ENCODE results near the gene GRIK5. TPM values are rescaled to one million over a fixed set of nuclear protein-coding genes. Genes with fewer than 3 reads are reported as not detected.

The GRIK5 gene
- total RNA-seq, 1 experiment from 2014 or later: 43.1 TPM

DNA sequence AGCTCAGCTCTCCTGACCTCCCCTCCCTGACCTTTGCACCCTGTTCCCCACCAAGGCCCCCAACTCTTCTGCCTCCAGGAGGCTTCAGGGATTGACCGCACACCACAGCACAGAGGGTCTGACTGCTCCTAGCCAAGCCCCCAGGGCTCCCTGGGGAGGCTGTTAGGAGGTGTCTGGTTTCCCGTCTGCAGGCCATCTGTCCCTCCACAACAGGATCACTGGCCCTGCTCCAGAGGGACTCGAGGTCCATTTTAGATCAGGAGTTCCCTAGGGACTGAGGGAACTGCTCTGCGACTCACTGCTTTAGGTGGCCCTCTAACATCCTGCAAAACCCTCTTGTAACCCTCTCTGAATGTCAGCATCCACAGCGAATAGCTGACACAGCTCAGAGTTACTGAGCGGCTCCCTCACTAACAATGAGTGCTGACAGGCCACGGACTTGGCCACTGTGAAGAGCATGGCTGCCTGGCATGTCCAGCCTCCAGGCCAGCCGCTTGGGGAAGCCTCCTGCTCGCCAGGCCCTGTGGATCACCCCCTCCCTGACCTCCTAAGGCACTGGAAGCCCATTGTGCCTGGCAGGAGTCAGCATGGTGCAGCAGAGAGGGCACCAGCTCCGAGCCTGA lies 17.7 kb downstream of the GRIK5 start:
- H4K91ac ChIP-seq (ENCODE audit: insufficient read length, low read depth, low read length): no peak overlapping the region
- no peak overlapping the region for H2BK120ac ChIP-seq (ENCODE audit: low read depth, low read length, poor library complexity, severe bottlenecking)

More for the DNA sequence above, 17.7 kb downstream of the GRIK5 start:
- Histone ChIP-seq H3K27ac (ENCODE audit: insufficient read length, low read depth, low read length) (no peak overlapping the region), H3K23ac (ENCODE audit: insufficient read length, low read depth, low read length) (no peak overlapping the region), H4K8ac (replicated peaks; ENCODE audit: insufficient read length, low read depth, low read length) (no peak overlapping the region), H3K4me2 (ENCODE audit: insufficient read depth, insufficient read length, low read length) (no peak overlapping the region), H2AFZ (ENCODE audit: low read length) (no peak overlapping the region), H4K20me1 (ENCODE audit: control insufficient read depth, insufficient read depth, insufficient read length) (peaks cover 4% of the 10 kb centered on the region), H2BK12ac (ENCODE audit: insufficient read length, low read depth, low read length) (no peak overlapping the region), H3T11ph (ENCODE audit: low read length) (no peak overlapping the region), H3K79me2 (ENCODE audit: insufficient read depth, low read length) (no peaks in the 10 kb centered on the region), H3K27me3 (ENCODE audit: insufficient read depth, low read length) (no peaks in the 10 kb centered on the region), H2BK5ac (ENCODE audit: insufficient read length, low read length) (no peak overlapping the region), H3K9me3 (ENCODE audit: control insufficient read depth, low read depth, low read length) (no peaks in the 10 kb centered on the region), H3K18ac (ENCODE audit: insufficient read length, low read depth, low read length) (no peak overlapping the region), H2AK5ac (ENCODE audit: insufficient read length, low read length) (no peak overlapping the region), H2BK20ac (ENCODE audit: low read depth, low read length, poor library complexity, severe bottlenecking) (no peak overlapping the region), H3K4ac (ENCODE audit: low read depth, low read length) (no peak overlapping the region), H3K23me2 (ENCODE audit: insufficient read length, low read depth, low read length, poor library complexity, severe bottlenecking) (no peaks in the 10 kb centered on the region), H3K9ac (ENCODE audit: extremely low read depth, insufficient read length, low read length) (no peak overlapping the region), H4K5ac (ENCODE audit: insufficient read length, low read depth, low read length) (no peak overlapping the region), H3K14ac (ENCODE audit: insufficient read depth, low read length) (no peak overlapping the region), H3K4me1 (ENCODE audit: insufficient read depth, low read length) (no peaks in the 10 kb centered on the region), H3K79me1 (ENCODE audit: insufficient read depth, low read depth, low read length, poor library complexity, severe bottlenecking) (no peaks in the 10 kb centered on the region), H2BK15ac (ENCODE audit: low read depth, low read length) (no peak overlapping the region), H3K56ac (ENCODE audit: insufficient read length, low read depth, low read length) (no peak overlapping the region)
- H3K27ac Mint-ChIP-seq: no peak overlapping the region; a peak in 2 of 7 replicates
- H3K4me3 Mint-ChIP-seq: no peak overlapping the region
- H3K9me3 Mint-ChIP-seq: no peaks in the 10 kb centered on the region
- no CpG with 5 or more reads among the region's 10 CpGs for WGBS (ENCODE audit: extremely low coverage, insufficient read length, low lambda C conversion rate)
- no peak for DNase-seq
- H3K4me1 Mint-ChIP-seq: no peaks in the 10 kb centered on the region
- no peaks in the 10 kb centered on the region for H3K27me3 Mint-ChIP-seq (ENCODE audit: low read depth)
- TF ChIP-seq, protein P1, sequence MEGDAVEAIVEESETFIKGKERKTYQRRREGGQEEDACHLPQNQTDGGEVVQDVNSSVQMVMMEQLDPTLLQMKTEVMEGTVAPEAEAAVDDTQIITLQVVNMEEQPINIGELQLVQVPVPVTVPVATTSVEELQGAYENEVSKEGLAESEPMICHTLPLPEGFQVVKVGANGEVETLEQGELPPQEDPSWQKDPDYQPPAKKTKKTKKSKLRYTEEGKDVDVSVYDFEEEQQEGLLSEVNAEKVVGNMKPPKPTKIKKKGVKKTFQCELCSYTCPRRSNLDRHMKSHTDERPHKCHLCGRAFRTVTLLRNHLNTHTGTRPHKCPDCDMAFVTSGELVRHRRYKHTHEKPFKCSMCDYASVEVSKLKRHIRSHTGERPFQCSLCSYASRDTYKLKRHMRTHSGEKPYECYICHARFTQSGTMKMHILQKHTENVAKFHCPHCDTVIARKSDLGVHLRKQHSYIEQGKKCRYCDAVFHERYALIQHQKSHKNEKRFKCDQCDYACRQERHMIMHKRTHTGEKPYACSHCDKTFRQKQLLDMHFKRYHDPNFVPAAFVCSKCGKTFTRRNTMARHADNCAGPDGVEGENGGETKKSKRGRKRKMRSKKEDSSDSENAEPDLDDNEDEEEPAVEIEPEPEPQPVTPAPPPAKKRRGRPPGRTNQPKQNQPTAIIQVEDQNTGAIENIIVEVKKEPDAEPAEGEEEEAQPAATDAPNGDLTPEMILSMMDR (conservative IDR thresholded peaks at IDR 0.05): no peak
- H3K36me3 Mint-ChIP-seq (ENCODE audit: insufficient read depth in 1 of 3, low read depth in 3 of 3): peaks cover 39 to 74% (median 67%) of the 10 kb centered on the region in 3 experiments; a peak in 6 of 7 replicates

Data from H9 (cell line).